Measurements from ENCODE around the gene INO80B.
A peak's percentile ranks its signal among the peaks of the same experiment; 100 is the strongest.
"Not testable (repeated sequence)": the region's sequence is repeated elsewhere in the genome, so short reads cannot be mapped to it uniquely, and the experiment has no call there.

INO80B gene

GRCh38 chr2:74439803-74440377, 15.0 kb upstream of the INO80B start:
- H3K4me3 ChIP-seq (ENCODE audit: low read length): peak overlapping the region; percentile 93; the same call in 1 of the 2 replicates
- H3K4me1 ChIP-seq (ENCODE audit: control insufficient read depth, insufficient read depth, low read length): 0 out of 2 replicates have a peak, but pooled peaks cover 4% of the 10 kb centered on the region
- no peaks in the 10 kb centered on the region for H3K27me3 ChIP-seq (ENCODE audit: control insufficient read depth, insufficient read depth, low read length)
- no peak overlapping the region for H3K27ac ChIP-seq (ENCODE audit: low read length)
- H3K36me3 ChIP-seq (ENCODE audit: control insufficient read depth, insufficient read depth, low read length): no peaks in the 10 kb centered on the region
- no CpG with 5 or more reads among the region's 14 CpGs for WGBS (ENCODE audit: insufficient coverage, insufficient read length)
- H3K9me3 ChIP-seq (ENCODE audit: control insufficient read depth, insufficient read depth, low read length): no peaks in the 10 kb centered on the region
- DNase-seq (ENCODE audit: low read depth, low spot score): no peak

GRCh38 chr2:74440378-74441169, 14.3 kb upstream of the INO80B start:
- no CpG with 5 or more reads among the region's 45 CpGs for WGBS (ENCODE audit: insufficient coverage, insufficient read length)
- Histone ChIP-seq H3K9me3 (ENCODE audit: control insufficient read depth, insufficient read depth, low read length) (no peaks in the 10 kb centered on the region), H3K27ac (ENCODE audit: low read length) (no peak overlapping the region)

DNA sequence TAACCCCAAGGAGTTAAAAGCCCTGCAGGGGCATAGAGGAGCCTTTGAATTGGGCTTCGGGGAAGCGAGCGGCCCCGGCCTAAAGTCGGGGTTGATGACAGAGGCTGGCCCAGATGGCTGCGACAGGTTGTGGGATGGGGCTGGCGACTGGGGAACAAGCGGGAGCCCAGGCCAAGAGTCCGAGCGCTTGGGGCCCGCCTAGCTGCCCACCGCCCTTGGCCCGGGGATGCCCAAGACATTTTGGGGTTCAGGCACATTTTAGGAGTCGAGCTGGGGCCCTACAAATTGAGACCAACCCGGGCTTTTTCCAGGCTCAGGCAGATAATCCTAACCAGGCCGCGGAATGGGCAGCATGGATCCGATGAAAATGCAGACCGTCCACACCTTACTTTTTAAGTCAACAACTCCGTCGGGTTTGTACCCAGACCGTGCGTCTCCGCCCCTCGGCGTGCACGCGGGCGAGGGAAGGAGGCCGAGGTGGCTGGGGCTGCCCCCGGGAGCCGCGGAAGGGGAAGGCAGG, 13.7 kb upstream of the INO80B start:
- H3K4me3 ChIP-seq (ENCODE audit: low read length): peak overlapping the region; percentile 93
- H3K27me3 ChIP-seq (ENCODE audit: control insufficient read depth, insufficient read depth, low read length): no peaks in the 10 kb centered on the region
- WGBS (ENCODE audit: insufficient coverage, insufficient read length): no CpG with 5 or more reads among the region's 33 CpGs
- no peak for DNase-seq (ENCODE audit: low read depth, low spot score)
- H3K9me3 ChIP-seq (ENCODE audit: control insufficient read depth, insufficient read depth, low read length): no peaks in the 10 kb centered on the region
- no peak overlapping the region for H3K27ac ChIP-seq (ENCODE audit: low read length)
- no peaks in the 10 kb centered on the region for H3K36me3 ChIP-seq (ENCODE audit: control insufficient read depth, insufficient read depth, low read length)
- H3K4me1 ChIP-seq (ENCODE audit: control insufficient read depth, insufficient read depth, low read length): 0 out of 2 replicates have a peak, but pooled peaks cover 4% of the 10 kb centered on the region

More at GRCh38 chr2:74440378-74441169, 14.3 kb upstream of the INO80B start:
- DNase-seq (ENCODE audit: low read depth, low spot score): no peak
- no peaks in the 10 kb centered on the region for H3K27me3 ChIP-seq (ENCODE audit: control insufficient read depth, insufficient read depth, low read length)
- H3K36me3 ChIP-seq (ENCODE audit: control insufficient read depth, insufficient read depth, low read length): no peaks in the 10 kb centered on the region
- H3K4me3 ChIP-seq (ENCODE audit: low read length): peak overlapping the region; percentile 93
- H3K4me1 ChIP-seq (ENCODE audit: control insufficient read depth, insufficient read depth, low read length): 0 out of 2 replicates have a peak, but pooled peaks cover 4% of the 10 kb centered on the region

- Histone ChIP-seq H3K4me3 (ENCODE audit: low read length) (peak within 1 kb of the TSS; percentile 93), H3K27ac (ENCODE audit: low read length) (no peak within 1 kb of the TSS), H3K4me1 (ENCODE audit: control insufficient read depth, insufficient read depth, low read length) (no peaks in the 10 kb centered on the region), H3K27me3 (ENCODE audit: control insufficient read depth, insufficient read depth, low read length) (no peaks in the 10 kb centered on the region), H3K36me3 (ENCODE audit: control insufficient read depth, insufficient read depth, low read length) (no peaks in the 10 kb centered on the region), H3K9me3 (ENCODE audit: control insufficient read depth, insufficient read depth, low read length) (no peaks in the 10 kb centered on the region)
- DNase-seq (ENCODE audit: low read depth, low spot score): no peak
- WGBS (ENCODE audit: insufficient coverage, insufficient read length): no CpG with 5 or more reads among the region's 75 CpGs
These were observed 13.0 kb upstream of the INO80B start, which contains the start of gene RTKN for GRCh38 chr2:74441690-74442482. RTKN (minus strand) TSS chr2:74441937; CDS start chr2:74441816, 121 bp downstream.

DNA sequence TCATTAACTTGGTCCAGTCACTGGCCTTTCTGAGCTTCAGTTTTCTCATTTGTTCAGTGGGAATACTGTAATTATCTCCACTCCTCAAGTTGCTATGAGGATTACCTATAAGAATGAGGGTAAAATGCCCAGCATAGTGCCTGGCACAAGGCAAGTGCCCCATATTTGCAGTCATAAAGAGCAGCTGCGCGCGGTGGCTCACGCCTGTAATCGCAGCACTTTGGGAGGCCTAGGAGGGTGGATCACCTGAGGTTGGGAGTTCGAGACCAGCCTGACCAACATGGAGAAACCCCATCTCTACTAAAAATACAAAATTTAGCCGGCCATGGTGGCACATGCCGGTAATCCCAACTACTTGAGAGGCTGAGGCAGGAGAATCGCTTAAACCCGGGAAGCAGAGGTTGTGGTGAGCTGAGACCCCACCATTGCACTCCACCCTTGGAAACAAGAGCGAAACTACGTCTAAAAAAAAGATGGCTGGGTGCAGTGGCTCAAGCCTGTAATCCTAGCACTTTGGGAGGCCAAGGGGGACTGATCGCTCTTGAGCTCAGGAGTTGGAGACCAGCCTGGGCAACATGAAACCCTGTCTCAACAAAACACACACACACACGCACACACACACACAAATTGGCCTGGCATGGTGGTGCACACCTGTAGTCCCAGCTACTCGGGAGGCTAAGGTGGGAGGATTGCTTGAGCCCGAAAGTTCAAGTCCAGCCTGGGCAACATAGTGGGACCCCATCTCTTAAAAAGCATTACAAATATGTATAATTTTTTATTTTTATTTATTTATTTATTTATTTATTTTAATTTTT, 12.2 kb upstream of the INO80B start:
- not testable (repeated sequence) for H3K36me3 ChIP-seq (ENCODE audit: control insufficient read depth, insufficient read depth, low read length); DNase-seq (ENCODE audit: low read depth, low spot score); H3K4me1 ChIP-seq (ENCODE audit: control insufficient read depth, insufficient read depth, low read length); H3K27me3 ChIP-seq (ENCODE audit: control insufficient read depth, insufficient read depth, low read length); H3K27ac ChIP-seq (ENCODE audit: low read length); H3K9me3 ChIP-seq (ENCODE audit: control insufficient read depth, insufficient read depth, low read length)
- WGBS (ENCODE audit: insufficient coverage, insufficient read length): no CpG with 5 or more reads among the region's 16 CpGs
- H3K4me3 ChIP-seq (ENCODE audit: low read length): peak overlapping the region; percentile 93; the same call in 1 of the 2 replicates

DNA sequence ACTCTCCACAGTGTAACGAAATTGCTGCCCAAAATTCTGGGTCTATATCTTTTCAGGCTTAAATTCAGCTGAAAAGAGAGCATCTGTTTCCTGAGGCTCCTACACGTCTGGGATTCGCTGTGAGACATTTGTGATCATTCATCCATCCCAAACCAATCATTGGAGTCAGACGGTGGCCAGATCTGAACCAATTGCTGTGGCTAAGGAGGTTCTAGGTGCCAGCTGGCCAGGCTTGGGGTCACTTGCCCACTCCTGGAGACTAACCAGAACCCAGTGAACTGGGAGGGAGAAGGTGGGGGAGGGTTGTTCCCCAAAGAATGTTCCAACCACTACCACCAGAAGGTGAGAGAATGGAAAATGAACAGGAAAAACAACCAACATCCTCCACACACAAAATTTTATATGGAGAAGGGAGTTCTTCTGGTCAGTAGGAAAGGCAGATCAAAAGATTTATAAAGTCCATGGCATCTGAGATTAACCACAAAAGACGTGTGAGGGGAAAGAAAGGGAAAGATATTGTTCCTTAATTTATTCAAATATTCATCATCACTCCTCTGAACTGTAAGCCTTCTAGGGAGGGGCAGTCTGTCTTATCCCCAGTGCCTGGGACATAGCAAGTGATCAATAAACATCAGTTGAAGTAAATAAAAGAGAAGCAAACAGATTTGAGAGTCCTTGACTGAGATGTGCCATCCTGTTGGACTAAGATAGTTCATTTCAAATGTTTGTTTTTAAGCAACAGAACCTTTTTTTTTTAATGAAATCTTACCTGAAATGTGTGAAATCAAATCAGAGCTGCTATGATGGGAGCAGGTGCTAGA, 10.2 kb upstream of the INO80B start:
- no peaks in the 10 kb centered on the region for H3K4me1 ChIP-seq (ENCODE audit: control insufficient read depth, insufficient read depth, low read length)
- no peak overlapping the region for H3K27ac ChIP-seq (ENCODE audit: low read length)
- no peaks in the 10 kb centered on the region for H3K9me3 ChIP-seq (ENCODE audit: control insufficient read depth, insufficient read depth, low read length)
- H3K27me3 ChIP-seq (ENCODE audit: control insufficient read depth, insufficient read depth, low read length): no peaks in the 10 kb centered on the region
- WGBS (ENCODE audit: insufficient coverage, insufficient read length): no CpG with 5 or more reads among the region's 5 CpGs
- DNase-seq (ENCODE audit: low read depth, low spot score): no peak
- no peaks in the 10 kb centered on the region for H3K36me3 ChIP-seq (ENCODE audit: control insufficient read depth, insufficient read depth, low read length)
- no peak overlapping the region for H3K4me3 ChIP-seq (ENCODE audit: low read length)

- no peaks in the 10 kb centered on the region for H3K36me3 ChIP-seq (ENCODE audit: control insufficient read depth, insufficient read depth, low read length)
- no peak overlapping the region for H3K27ac ChIP-seq (ENCODE audit: low read length)
- no peaks in the 10 kb centered on the region for H3K9me3 ChIP-seq (ENCODE audit: control insufficient read depth, insufficient read depth, low read length)
- no peaks in the 10 kb centered on the region for H3K27me3 ChIP-seq (ENCODE audit: control insufficient read depth, insufficient read depth, low read length)
- H3K4me3 ChIP-seq (ENCODE audit: low read length): no peak overlapping the region
- DNase-seq (ENCODE audit: low read depth, low spot score): no peak
- H3K4me1 ChIP-seq (ENCODE audit: control insufficient read depth, insufficient read depth, low read length): no peaks in the 10 kb centered on the region
- 100% methylated on average over 3 of the region's 5 CpGs for WGBS (ENCODE audit: insufficient coverage, insufficient read length)
These were observed 7.5 kb upstream of the INO80B start for GRCh38 chr2:74447230-74447999.

DNA sequence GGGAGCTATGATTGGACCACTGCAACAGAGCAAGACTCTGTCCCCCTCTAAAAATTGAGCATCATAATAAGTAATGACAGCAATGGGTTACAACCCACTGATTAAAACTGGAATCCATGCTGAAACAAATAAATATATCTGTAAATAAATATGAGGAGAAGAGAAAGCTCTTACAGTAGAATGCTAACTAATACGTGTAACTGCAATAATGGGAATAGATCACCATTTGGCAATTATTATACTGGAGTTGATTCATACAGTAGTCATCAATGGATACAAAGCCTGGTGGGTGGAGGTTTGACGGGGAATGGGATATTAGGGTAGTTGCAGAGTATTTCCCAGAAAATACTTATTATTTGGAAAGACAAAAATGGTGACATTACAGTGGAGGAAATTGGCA, 6.1 kb upstream of the INO80B start:
- Histone ChIP-seq H3K36me3 (ENCODE audit: control insufficient read depth, insufficient read depth, low read length) (no peaks in the 10 kb centered on the region), H3K27ac (ENCODE audit: low read length) (no peak overlapping the region), H3K4me1 (ENCODE audit: control insufficient read depth, insufficient read depth, low read length) (no peaks in the 10 kb centered on the region), H3K9me3 (ENCODE audit: control insufficient read depth, insufficient read depth, low read length) (no peaks in the 10 kb centered on the region), H3K4me3 (ENCODE audit: low read length) (no peak overlapping the region), H3K27me3 (ENCODE audit: control insufficient read depth, insufficient read depth, low read length) (no peaks in the 10 kb centered on the region)
- no peak for DNase-seq (ENCODE audit: low read depth, low spot score)
- no CpG with 5 or more reads among the region's 2 CpGs for WGBS (ENCODE audit: insufficient coverage, insufficient read length)

Measured in iPS DF 6.9 (cell line).